ENCODE results near the gene CKAP4.

CKAP4 gene

GRCh38 chr12:106273491-106273890 is 25.7 kb upstream of the CKAP4 start:
- DNase-seq, result no peak

GRCh38 chr12:106271575-106272505 is 24.0 kb upstream of the CKAP4 start:
- DNase-seq, result no peak

GRCh38 chr12:106269150-106269771 is 21.4 kb upstream of the CKAP4 start:
- no peak for DNase-seq

- no peak for DNase-seq
These were observed 19.7 kb upstream of the CKAP4 start for GRCh38 chr12:106267535-106267934.

GRCh38 chr12:106265116-106265515 is 17.3 kb upstream of the CKAP4 start:
- no peak for DNase-seq

GRCh38 chr12:106258935-106259334 is 11.1 kb upstream of the CKAP4 start:
- no peak for DNase-seq

- DNase-seq, result no peak
These were observed 10.4 kb upstream of the CKAP4 start for GRCh38 chr12:106258226-106258625.

GRCh38 chr12:106256524-106256923 is 8.7 kb upstream of the CKAP4 start:
- no peak for DNase-seq

- DNase-seq, result no peak
These were observed 8.1 kb upstream of the CKAP4 start for GRCh38 chr12:106255952-106256351.

GRCh38 chr12:106255493-106255892 is 7.7 kb upstream of the CKAP4 start:
- no peak for DNase-seq

- no peak for DNase-seq
These were observed 6.9 kb upstream of the CKAP4 start for GRCh38 chr12:106254724-106255123.

GRCh38 chr12:106251631-106252455 is 4.0 kb upstream of the CKAP4 start:
- no peak for DNase-seq

- no peak for DNase-seq
These were observed 1.8 kb upstream of the CKAP4 start for GRCh38 chr12:106249411-106250135.

- DNase-seq, result peak; percentile 67
These were observed 1.1 kb upstream of the CKAP4 start for GRCh38 chr12:106248846-106249371.

GRCh38 chr12:106248312-106248845 is 559 bp upstream of the CKAP4 start:
- DNase-seq, result peak; percentile 78

- peak; percentile 78 for DNase-seq
These were observed 738 bp downstream of the CKAP4 start for GRCh38 chr12:106246891-106247673.

- DNase-seq, result no peak
These were observed 2.1 kb downstream of the CKAP4 start for GRCh38 chr12:106245767-106246166.

GRCh38 chr12:106243620-106244019 is 4.2 kb downstream of the CKAP4 start:
- no peak for DNase-seq

GRCh38 chr12:106240821-106241220 is 7.0 kb downstream of the CKAP4 start:
- DNase-seq, result no peak

GRCh38 chr12:106239951-106240335 is 7.9 kb downstream of the CKAP4 start:
- DNase-seq, result no peak

GRCh38 chr12:106239241-106239950 is 8.4 kb downstream of the CKAP4 start:
- DNase-seq, result no peak
